HepG2 (cell line): ENCODE data around the gene ITGAE.

ENCODE experiments used
- ARID2 ChIP-seq: sonication (generic); formaldehyde crosslinking; IDR thresholded peaks from 2 replicates; pipeline ENCODE4 v1.8.1; 2022; ENCODE audit warnings: mild to moderate bottlenecking, missing genetic modification reagents, borderline replicate concordance
- FOXM1 ChIP-seq: sonication (generic); formaldehyde crosslinking; IDR thresholded peaks from 2 replicates; pipeline ENCODE4 v1.5.0; 2020; ENCODE audit warnings: missing genetic modification reagents
- FOXP1 ChIP-seq, 2 experiments: fragments of 450-650 bp in 1 of 2; IDR thresholded peaks; 2 replicates each; pipeline ENCODE4 v1.6.1; 2017 to 2018; ENCODE audit warnings: antibody characterized with exemption in 1 of 2
- PHF8 ChIP-seq: sonication (generic); formaldehyde crosslinking; IDR thresholded peaks from 2 replicates; pipeline ENCODE4 v1.5.0; 2020; ENCODE audit warnings: missing genetic modification reagents
- ZNF747 ChIP-seq: sonication (generic); formaldehyde crosslinking; IDR thresholded peaks from 2 replicates; pipeline ENCODE4 v1.8.1; 2023; ENCODE audit warnings: missing genetic modification reagents, mild to moderate bottlenecking, borderline replicate concordance
- TF ChIP-seq, protein P1 (sequence below): sonication (generic); formaldehyde crosslinking; IDR thresholded peaks from 2 replicates; pipeline ENCODE4 v1.5.0; 2020; ENCODE audit warnings: mild to moderate bottlenecking, missing genetic modification reagents, moderate library complexity

DNA sequence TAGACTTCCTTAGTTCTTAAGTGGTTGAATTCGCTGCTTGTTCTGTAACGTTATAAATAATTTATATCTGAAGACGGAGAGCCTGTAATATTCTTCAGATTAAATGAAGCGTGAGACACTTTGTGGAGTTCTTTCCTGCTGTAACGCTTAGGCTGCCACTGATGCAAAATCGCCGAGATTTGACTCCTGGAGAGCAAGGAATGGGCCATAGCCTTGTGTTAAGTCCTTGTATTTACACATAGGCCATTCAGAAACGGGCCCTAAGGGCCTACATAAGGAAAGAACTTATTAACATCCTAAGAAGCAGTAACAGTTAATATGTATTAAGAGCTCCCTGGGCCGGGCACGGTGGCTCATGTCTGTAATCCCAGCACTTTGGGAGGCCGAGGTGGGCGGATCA is 131.4 kb downstream of the ITGAE start:
- no peak for TF ChIP-seq ARID2 (CRISPR knock-in tag)
- TF ChIP-seq, protein P1, sequence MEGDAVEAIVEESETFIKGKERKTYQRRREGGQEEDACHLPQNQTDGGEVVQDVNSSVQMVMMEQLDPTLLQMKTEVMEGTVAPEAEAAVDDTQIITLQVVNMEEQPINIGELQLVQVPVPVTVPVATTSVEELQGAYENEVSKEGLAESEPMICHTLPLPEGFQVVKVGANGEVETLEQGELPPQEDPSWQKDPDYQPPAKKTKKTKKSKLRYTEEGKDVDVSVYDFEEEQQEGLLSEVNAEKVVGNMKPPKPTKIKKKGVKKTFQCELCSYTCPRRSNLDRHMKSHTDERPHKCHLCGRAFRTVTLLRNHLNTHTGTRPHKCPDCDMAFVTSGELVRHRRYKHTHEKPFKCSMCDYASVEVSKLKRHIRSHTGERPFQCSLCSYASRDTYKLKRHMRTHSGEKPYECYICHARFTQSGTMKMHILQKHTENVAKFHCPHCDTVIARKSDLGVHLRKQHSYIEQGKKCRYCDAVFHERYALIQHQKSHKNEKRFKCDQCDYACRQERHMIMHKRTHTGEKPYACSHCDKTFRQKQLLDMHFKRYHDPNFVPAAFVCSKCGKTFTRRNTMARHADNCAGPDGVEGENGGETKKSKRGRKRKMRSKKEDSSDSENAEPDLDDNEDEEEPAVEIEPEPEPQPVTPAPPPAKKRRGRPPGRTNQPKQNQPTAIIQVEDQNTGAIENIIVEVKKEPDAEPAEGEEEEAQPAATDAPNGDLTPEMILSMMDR (CRISPR knock-in tag), result no peak
- TF ChIP-seq ZNF747 (CRISPR knock-in tag), result no peak
- TF ChIP-seq PHF8 (CRISPR knock-in tag), result no peak
- TF ChIP-seq FOXP1 (IDR thresholded peaks at IDR 0.05), result no peak
- TF ChIP-seq FOXP1 (CRISPR knock-in tag; IDR thresholded peaks at IDR 0.05), result no peak
- no peak for TF ChIP-seq FOXM1 (CRISPR knock-in tag)
